ENCODE results near the gene TRIO. TPM values are rescaled to one million over a fixed set of nuclear protein-coding genes. Genes with fewer than 3 reads are reported as not detected.

TRIO gene
- total and polyA plus RNA-seq, 4 donors = 23.8 to 243 (median 110) TPM

- TF ChIP-seq CTCF (IDR thresholded peaks at IDR 0.05; ENCODE audit: control extremely low read depth, extremely low read depth) = no peak
- DNase-seq (no peak), ATAC-seq (ENCODE audit: insufficient read depth, low FRiP score) (no peak)
- H3K27me3 ChIP-seq (ENCODE audit: control insufficient read depth in 3 of 3, insufficient read depth in 3 of 3, low read length in 2 of 3) = no peaks in the 10 kb centered on the region
- H3K4me3 ChIP-seq = no peak overlapping the region
- H3K36me3 ChIP-seq (ENCODE audit: control insufficient read depth in 4 of 4, insufficient read depth in 4 of 4, low read length in 4 of 4) = peaks cover 5 to 43% (median 8%) of the 10 kb centered on the region in 4 donors
- peaks cover 0 to 38% (median 17%) of the 10 kb centered on the region in 5 donors for H3K4me1 ChIP-seq (ENCODE audit: control insufficient read depth in 5 of 5, insufficient read depth in 5 of 5, low read length in 5 of 5)
- WGBS, 2 donors = 98% methylated on average over 12 of the region's 12 CpGs
- no peaks in the 10 kb centered on the region for H3K9me3 ChIP-seq (ENCODE audit: control insufficient read depth in 4 of 4, insufficient read depth in 3 of 4, low read length in 3 of 4)
- no peak overlapping the region for H3K9ac ChIP-seq (ENCODE audit: insufficient read depth in 1 of 2, low read length in 2 of 2)
- H3K27ac ChIP-seq (ENCODE audit: low read depth in 1 of 2, low read length in 1 of 2) = no peak overlapping the region
These were observed 276.5 kb downstream of the TRIO start for GRCh38 chr5:14419686-14420085.

- ATAC-seq (ENCODE audit: insufficient read depth, low FRiP score) (no peak), DNase-seq (no peak)
- H3K36me3 ChIP-seq (ENCODE audit: control insufficient read depth in 4 of 4, insufficient read depth in 4 of 4, low read length in 4 of 4) = peaks cover 5 to 40% (median 7%) of the 10 kb centered on the region in 4 donors
- H3K27ac ChIP-seq (ENCODE audit: low read depth in 1 of 2, low read length in 1 of 2) = no peak overlapping the region
- no peaks in the 10 kb centered on the region for H3K9me3 ChIP-seq (ENCODE audit: control insufficient read depth in 4 of 4, insufficient read depth in 3 of 4, low read length in 3 of 4)
- 75 to 77% methylated on average over 7 of the region's 7 CpGs for WGBS, 2 donors
- peaks cover 0 to 34% (median 15%) of the 10 kb centered on the region in 5 donors for H3K4me1 ChIP-seq (ENCODE audit: control insufficient read depth in 5 of 5, insufficient read depth in 5 of 5, low read length in 5 of 5)
- TF ChIP-seq CTCF (IDR thresholded peaks at IDR 0.05; ENCODE audit: control extremely low read depth, extremely low read depth) = no peak
- no peaks in the 10 kb centered on the region for H3K27me3 ChIP-seq (ENCODE audit: control insufficient read depth in 3 of 3, insufficient read depth in 3 of 3, low read length in 2 of 3)
- no peak overlapping the region for H3K4me3 ChIP-seq
- no peak overlapping the region for H3K9ac ChIP-seq (ENCODE audit: insufficient read depth in 1 of 2, low read length in 2 of 2)
These were observed 277.1 kb downstream of the TRIO start for GRCh38 chr5:14420101-14420811.

- H3K4me3 ChIP-seq = no peak overlapping the region
- no peak for TF ChIP-seq CTCF (IDR thresholded peaks at IDR 0.05; ENCODE audit: control extremely low read depth, extremely low read depth)
- no peak overlapping the region for H3K27ac ChIP-seq (ENCODE audit: low read depth in 1 of 2, low read length in 1 of 2)
- no peaks in the 10 kb centered on the region for H3K9me3 ChIP-seq (ENCODE audit: control insufficient read depth in 4 of 4, insufficient read depth in 3 of 4, low read length in 3 of 4)
- WGBS, 2 donors = 87 to 97% methylated on average over 8 of the region's 8 CpGs
- H3K36me3 ChIP-seq (ENCODE audit: control insufficient read depth in 4 of 4, insufficient read depth in 4 of 4, low read length in 4 of 4) = peaks cover 5 to 42% (median 8%) of the 10 kb centered on the region in 4 donors
- peaks cover 0 to 18% (median 4%) of the 10 kb centered on the region in 5 donors for H3K4me1 ChIP-seq (ENCODE audit: control insufficient read depth in 5 of 5, insufficient read depth in 5 of 5, low read length in 5 of 5)
- DNase-seq (no peak), ATAC-seq (ENCODE audit: insufficient read depth, low FRiP score) (no peak)
- H3K27me3 ChIP-seq (ENCODE audit: control insufficient read depth in 3 of 3, insufficient read depth in 3 of 3, low read length in 2 of 3) = no peaks in the 10 kb centered on the region
- no peak overlapping the region for H3K9ac ChIP-seq (ENCODE audit: insufficient read depth in 1 of 2, low read length in 2 of 2)
These were observed 278.7 kb downstream of the TRIO start for GRCh38 chr5:14421851-14422250.

All from lung (tissue), 12 donors.